ENCODE measurements around the gene GALT. TPM values are rescaled to one million over a fixed set of nuclear protein-coding genes. Genes with fewer than 3 reads are reported as not detected.

The GALT gene
- total RNA-seq, 4 donors from 2014 or later, result 47.6 to 182 (median 77.6) TPM

- WGBS, result 0% methylated on average over 4 of the region's 8 CpGs
- peak overlapping the region; percentile 76 for H3K4me3 ChIP-seq
- TF ChIP-seq POLR2A (IDR thresholded peaks at IDR 0.05) (no peak), EP300 (IDR thresholded peaks at IDR 0.05) (no peak), POLR2AphosphoS5 (IDR thresholded peaks at IDR 0.05) (no peak), CTCF (IDR thresholded peaks at IDR 0.05) (no peak)
These were observed 569 bp downstream of the GALT start for GRCh38 chr9:34647084-34647403.

GRCh38 chr9:34647651-34648050, 1.2 kb downstream of the GALT start:
- Histone ChIP-seq H3K27me3 (no peaks in the 10 kb centered on the region), H3K36me3 (peaks cover 18% of the 10 kb centered on the region), H3K9me3 (no peaks in the 10 kb centered on the region), H3K27ac (peak overlapping the region; percentile 85), H3K4me3 (peak overlapping the region; percentile 76), H3K4me1 (peaks cover 48% of the 10 kb centered on the region)
- no peak for DNase-seq (ENCODE audit: low spot score in 2 of 2)
- no peak for TF ChIP-seq POLR2A (IDR thresholded peaks at IDR 0.05)
- no peak for TF ChIP-seq POLR2AphosphoS5 (IDR thresholded peaks at IDR 0.05)
- TF ChIP-seq EP300 (IDR thresholded peaks at IDR 0.05), result no peak
- no peak for TF ChIP-seq CTCF (IDR thresholded peaks at IDR 0.05)
- 48% methylated on average over 10 of the region's 10 CpGs for WGBS

More at GRCh38 chr9:34647084-34647403, 569 bp downstream of the GALT start:
- no peak for DNase-seq (ENCODE audit: low spot score in 2 of 2)
- H3K27ac ChIP-seq, result peak overlapping the region; percentile 85
- peaks cover 18% of the 10 kb centered on the region for H3K36me3 ChIP-seq
- H3K27me3 ChIP-seq, result no peaks in the 10 kb centered on the region
- H3K4me1 ChIP-seq, result peaks cover 42% of the 10 kb centered on the region
- H3K9me3 ChIP-seq, result no peaks in the 10 kb centered on the region

DNA sequence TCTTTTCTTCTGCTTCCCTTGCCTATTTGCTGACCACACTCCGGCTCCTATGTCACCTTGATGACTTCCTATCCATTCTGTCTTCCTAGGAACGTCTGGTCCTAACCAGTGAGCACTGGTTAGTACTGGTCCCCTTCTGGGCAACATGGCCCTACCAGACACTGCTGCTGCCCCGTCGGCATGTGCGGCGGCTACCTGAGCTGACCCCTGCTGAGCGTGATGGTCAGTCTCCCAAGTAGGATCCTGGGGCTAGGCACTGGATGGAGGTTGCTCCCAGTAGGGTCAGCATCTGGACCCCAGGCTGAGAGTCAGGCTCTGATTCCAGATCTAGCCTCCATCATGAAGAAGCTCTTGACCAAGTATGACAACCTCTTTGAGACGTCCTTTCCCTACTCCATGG, 2.2 kb downstream of the GALT start:
- H3K36me3 ChIP-seq, result peaks cover 18% of the 10 kb centered on the region
- DNase-seq (ENCODE audit: low spot score in 2 of 2), result no peak
- no peak overlapping the region for H3K27ac ChIP-seq
- no peak overlapping the region for H3K4me3 ChIP-seq
- no peaks in the 10 kb centered on the region for H3K9me3 ChIP-seq
- H3K4me1 ChIP-seq, result peaks cover 59% of the 10 kb centered on the region
- H3K27me3 ChIP-seq, result no peaks in the 10 kb centered on the region
- TF ChIP-seq POLR2A (IDR thresholded peaks at IDR 0.05), result no peak
- TF ChIP-seq POLR2AphosphoS5 (IDR thresholded peaks at IDR 0.05), result no peak
- TF ChIP-seq EP300 (IDR thresholded peaks at IDR 0.05), result no peak
- TF ChIP-seq CTCF (IDR thresholded peaks at IDR 0.05), result no peak
- 87% methylated on average over 6 of the region's 8 CpGs for WGBS

DNA sequence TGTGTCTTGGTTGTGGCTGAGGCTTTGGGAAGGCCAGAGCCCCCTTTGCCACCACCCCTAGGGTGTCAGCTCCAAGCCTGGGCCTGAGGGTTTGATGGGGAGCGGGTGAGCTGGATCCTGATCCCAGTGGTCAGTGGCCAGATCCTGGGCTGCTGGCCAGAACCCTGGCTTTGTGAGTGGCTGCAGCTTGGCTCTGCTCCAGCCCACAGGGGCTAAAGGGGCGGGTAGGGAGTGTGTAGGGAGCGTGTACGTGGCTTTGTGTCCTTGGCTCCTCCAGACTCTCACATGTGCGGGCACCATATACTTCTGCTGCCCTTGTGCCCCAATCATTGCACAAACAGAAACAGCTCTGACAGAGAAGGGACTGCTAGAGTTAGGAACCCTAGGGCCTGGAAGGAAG, 4.3 kb downstream of the GALT start:
- no peak overlapping the region for H3K4me3 ChIP-seq
- WGBS, result 40% methylated on average over 1 of the region's 5 CpGs
- H3K36me3 ChIP-seq, result peaks cover 18% of the 10 kb centered on the region
- no peak for DNase-seq (ENCODE audit: low spot score in 2 of 2)
- TF ChIP-seq EP300 (IDR thresholded peaks at IDR 0.05) (no peak), POLR2A (IDR thresholded peaks at IDR 0.05) (no peak), POLR2AphosphoS5 (IDR thresholded peaks at IDR 0.05) (no peak), CTCF (IDR thresholded peaks at IDR 0.05) (no peak)
- H3K27me3 ChIP-seq, result no peaks in the 10 kb centered on the region
- peaks cover 80% of the 10 kb centered on the region for H3K4me1 ChIP-seq
- no peaks in the 10 kb centered on the region for H3K9me3 ChIP-seq
- H3K27ac ChIP-seq, result peak overlapping the region; percentile 71

- Histone ChIP-seq H3K27me3 (no peaks in the 10 kb centered on the region), H3K36me3 (peaks cover 18% of the 10 kb centered on the region), H3K9me3 (no peaks in the 10 kb centered on the region), H3K27ac (peak overlapping the region; percentile 71), H3K4me3 (peak overlapping the region; percentile 36), H3K4me1 (peaks cover 80% of the 10 kb centered on the region)
- 38% methylated on average over 4 of the region's 4 CpGs for WGBS
- TF ChIP-seq CTCF (IDR thresholded peaks at IDR 0.05) (no peak), POLR2A (IDR thresholded peaks at IDR 0.05) (no peak), EP300 (IDR thresholded peaks at IDR 0.05) (no peak), POLR2AphosphoS5 (IDR thresholded peaks at IDR 0.05) (no peak)
- no peak for DNase-seq (ENCODE audit: low spot score in 2 of 2)
These were observed 4.8 kb downstream of the GALT start for GRCh38 chr9:34651321-34651720.
